K562 (cell line): Measurements from ENCODE around the gene CUL1. TPM values are rescaled to one million over a fixed set of nuclear protein-coding genes. Genes with fewer than 3 reads are reported as not detected.

ENCODE experiments used
- CEBPB ChIP-seq: fragments of 450-650 bp; IDR thresholded peaks from 2 replicates; pipeline ENCODE4 v1.6.1; 2016; ENCODE audit warnings: missing genetic modification characterization, missing compliant biosample characterization
- GABPB1 ChIP-seq: sonication (generic); formaldehyde crosslinking; IDR thresholded peaks from 2 replicates; pipeline ENCODE4 v1.8.0; 2022; ENCODE audit warnings: mild to moderate bottlenecking, missing genetic modification reagents
- SMARCC2 ChIP-seq: fragments of 450-650 bp; IDR thresholded peaks from 2 replicates; pipeline ENCODE4 v1.6.1; 2017; ENCODE audit warnings: antibody characterized with exemption, moderate library complexity, mild to moderate bottlenecking, low read depth
- ZC3H11A ChIP-seq: IDR thresholded peaks from 2 replicates; pipeline ENCODE4 v1.6.1; 2012; ENCODE audit warnings: low read depth, low read length, improper control_type of control experiment
- ZZZ3 ChIP-seq: fragments of 450-650 bp; IDR thresholded peaks from 2 replicates; pipeline ENCODE4 v1.6.1; 2016; ENCODE audit warnings: antibody characterized with exemption, mild to moderate bottlenecking, moderate library complexity
- polyA plus RNA-seq, 8 experiments: library from polyadenylated mRNA; depleted of rRNA in 4 of 8; stranded (reverse) in 5 of 8; unstranded in 3 of 8; fragments of >200 nt; fragmentation: Nextera tagmentation in 2 of 8; fragmentation: Illumina TruSeq in 1 of 8; extraction: Ambion mirVana in 2 of 8; extraction: Trizol in 1 of 8; gene quantifications; 2 replicates each; pipeline versions ENCODE4 v1.2.1 to v1.2.3, GENCODE V29; 2011 to 2014; ENCODE audit warnings: inconsistent platforms in 1 of 8, missing spikeins in 1 of 8
- total RNA-seq, 7 experiments: library from RNA; depleted of rRNA in 6 of 7; stranded (reverse); fragments of >200 nt in 6 of 7; fragmentation: Illumina TruSeq in 2 of 7; extraction: Trizol in 2 of 7; gene quantifications; 2 replicates each; pipeline versions ENCODE4 v1.2.1 to v1.2.3, GENCODE V29; 2011 to 2021; ENCODE audit warnings: low replicate concordance in 1 of 7
- TF ChIP-seq, protein P1 (sequence below): fragments of 450-650 bp; IDR thresholded peaks from 2 replicates; pipeline ENCODE4 v1.7.1; 2018; ENCODE audit warnings: mild to moderate bottlenecking, low read depth; ENCODE audit not compliant: partially characterized antibody
- TF ChIP-seq, protein P2 (sequence below): conservative IDR thresholded peaks from 2 replicates; pipeline ENCODE4 v1.6.1; 2011; ENCODE audit warnings: low read depth, mild to moderate bottlenecking, low read length; ENCODE audit not compliant: control insufficient read depth
- TF ChIP-seq, protein P3 (sequence below): fragments of 450-650 bp; IDR thresholded peaks from 2 replicates; pipeline ENCODE4 v1.6.1; 2016; ENCODE audit warnings: mild to moderate bottlenecking, moderate library complexity

The CUL1 gene
- total and polyA plus RNA-seq, 9 of the 15 experiments (the other 6 are each of a cell fraction or from before 2014, with no cell fraction given): 31.5 to 107 (median 96.5) TPM

DNA sequence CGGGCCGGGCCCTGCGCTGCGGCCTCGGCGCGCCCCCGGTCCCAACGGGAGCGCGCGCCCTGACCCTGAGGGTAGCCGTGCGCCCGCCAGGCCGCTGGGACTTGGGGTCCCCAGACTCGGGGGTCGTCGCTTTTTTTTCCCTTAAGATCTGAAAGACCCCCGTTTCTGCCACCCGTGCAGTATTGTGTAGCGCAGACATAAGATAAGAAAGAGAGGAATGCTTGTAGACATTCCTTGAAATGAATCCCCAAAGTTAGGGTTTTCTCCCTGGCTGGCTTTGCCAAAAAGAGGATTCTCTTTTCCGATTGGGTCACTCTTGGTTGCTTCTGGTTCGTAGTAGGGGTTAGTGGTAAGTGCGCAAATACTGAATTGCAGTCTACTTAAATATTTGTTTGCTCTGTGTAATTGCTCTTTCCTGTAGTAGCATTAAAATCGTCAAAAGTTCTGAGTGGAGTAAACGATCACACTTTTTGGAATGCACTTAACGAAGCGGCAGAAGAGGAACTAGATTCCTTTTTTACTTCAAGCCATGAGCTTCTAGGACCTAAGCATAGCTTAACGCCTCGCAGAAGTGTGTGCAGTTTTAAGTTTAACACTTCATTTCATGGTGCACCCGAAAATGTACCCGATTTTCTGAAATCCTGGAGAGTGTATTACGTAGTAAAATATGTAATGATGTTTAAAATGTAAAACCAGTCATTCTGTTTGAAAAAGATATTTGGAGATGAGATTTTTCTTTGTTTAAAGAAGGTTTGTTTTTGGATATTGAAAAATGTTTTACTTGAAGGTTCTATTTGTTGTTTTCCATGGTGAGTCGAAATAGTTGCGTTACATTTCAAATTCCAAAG lies 1.3 kb downstream of the CUL1 start (continued):
- TF ChIP-seq, protein P1, sequence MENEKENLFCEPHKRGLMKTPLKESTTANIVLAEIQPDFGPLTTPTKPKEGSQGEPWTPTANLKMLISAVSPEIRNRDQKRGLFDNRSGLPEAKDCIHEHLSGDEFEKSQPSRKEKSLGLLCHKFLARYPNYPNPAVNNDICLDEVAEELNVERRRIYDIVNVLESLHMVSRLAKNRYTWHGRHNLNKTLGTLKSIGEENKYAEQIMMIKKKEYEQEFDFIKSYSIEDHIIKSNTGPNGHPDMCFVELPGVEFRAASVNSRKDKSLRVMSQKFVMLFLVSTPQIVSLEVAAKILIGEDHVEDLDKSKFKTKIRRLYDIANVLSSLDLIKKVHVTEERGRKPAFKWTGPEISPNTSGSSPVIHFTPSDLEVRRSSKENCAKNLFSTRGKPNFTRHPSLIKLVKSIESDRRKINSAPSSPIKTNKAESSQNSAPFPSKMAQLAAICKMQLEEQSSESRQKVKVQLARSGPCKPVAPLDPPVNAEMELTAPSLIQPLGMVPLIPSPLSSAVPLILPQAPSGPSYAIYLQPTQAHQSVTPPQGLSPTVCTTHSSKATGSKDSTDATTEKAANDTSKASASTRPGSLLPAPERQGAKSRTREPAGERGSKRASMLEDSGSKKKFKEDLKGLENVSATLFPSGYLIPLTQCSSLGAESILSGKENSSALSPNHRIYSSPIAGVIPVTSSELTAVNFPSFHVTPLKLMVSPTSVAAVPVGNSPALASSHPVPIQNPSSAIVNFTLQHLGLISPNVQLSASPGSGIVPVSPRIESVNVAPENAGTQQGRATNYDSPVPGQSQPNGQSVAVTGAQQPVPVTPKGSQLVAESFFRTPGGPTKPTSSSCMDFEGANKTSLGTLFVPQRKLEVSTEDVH: peak; percentile 23
- TF ChIP-seq GABPB1 (peak; percentile 43), ZZZ3 (peak; percentile 59; the same call in 1 of the 2 replicates), SMARCC2 (0 out of 2 replicates have a peak, but pooled peaks have one; percentile 11), ZC3H11A (no peak), CEBPB (no peak)
- TF ChIP-seq, protein P2, sequence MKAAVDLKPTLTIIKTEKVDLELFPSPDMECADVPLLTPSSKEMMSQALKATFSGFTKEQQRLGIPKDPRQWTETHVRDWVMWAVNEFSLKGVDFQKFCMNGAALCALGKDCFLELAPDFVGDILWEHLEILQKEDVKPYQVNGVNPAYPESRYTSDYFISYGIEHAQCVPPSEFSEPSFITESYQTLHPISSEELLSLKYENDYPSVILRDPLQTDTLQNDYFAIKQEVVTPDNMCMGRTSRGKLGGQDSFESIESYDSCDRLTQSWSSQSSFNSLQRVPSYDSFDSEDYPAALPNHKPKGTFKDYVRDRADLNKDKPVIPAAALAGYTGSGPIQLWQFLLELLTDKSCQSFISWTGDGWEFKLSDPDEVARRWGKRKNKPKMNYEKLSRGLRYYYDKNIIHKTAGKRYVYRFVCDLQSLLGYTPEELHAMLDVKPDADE: peak; percentile 24; the same call in 1 of the 2 replicates
- TF ChIP-seq, protein P3, sequence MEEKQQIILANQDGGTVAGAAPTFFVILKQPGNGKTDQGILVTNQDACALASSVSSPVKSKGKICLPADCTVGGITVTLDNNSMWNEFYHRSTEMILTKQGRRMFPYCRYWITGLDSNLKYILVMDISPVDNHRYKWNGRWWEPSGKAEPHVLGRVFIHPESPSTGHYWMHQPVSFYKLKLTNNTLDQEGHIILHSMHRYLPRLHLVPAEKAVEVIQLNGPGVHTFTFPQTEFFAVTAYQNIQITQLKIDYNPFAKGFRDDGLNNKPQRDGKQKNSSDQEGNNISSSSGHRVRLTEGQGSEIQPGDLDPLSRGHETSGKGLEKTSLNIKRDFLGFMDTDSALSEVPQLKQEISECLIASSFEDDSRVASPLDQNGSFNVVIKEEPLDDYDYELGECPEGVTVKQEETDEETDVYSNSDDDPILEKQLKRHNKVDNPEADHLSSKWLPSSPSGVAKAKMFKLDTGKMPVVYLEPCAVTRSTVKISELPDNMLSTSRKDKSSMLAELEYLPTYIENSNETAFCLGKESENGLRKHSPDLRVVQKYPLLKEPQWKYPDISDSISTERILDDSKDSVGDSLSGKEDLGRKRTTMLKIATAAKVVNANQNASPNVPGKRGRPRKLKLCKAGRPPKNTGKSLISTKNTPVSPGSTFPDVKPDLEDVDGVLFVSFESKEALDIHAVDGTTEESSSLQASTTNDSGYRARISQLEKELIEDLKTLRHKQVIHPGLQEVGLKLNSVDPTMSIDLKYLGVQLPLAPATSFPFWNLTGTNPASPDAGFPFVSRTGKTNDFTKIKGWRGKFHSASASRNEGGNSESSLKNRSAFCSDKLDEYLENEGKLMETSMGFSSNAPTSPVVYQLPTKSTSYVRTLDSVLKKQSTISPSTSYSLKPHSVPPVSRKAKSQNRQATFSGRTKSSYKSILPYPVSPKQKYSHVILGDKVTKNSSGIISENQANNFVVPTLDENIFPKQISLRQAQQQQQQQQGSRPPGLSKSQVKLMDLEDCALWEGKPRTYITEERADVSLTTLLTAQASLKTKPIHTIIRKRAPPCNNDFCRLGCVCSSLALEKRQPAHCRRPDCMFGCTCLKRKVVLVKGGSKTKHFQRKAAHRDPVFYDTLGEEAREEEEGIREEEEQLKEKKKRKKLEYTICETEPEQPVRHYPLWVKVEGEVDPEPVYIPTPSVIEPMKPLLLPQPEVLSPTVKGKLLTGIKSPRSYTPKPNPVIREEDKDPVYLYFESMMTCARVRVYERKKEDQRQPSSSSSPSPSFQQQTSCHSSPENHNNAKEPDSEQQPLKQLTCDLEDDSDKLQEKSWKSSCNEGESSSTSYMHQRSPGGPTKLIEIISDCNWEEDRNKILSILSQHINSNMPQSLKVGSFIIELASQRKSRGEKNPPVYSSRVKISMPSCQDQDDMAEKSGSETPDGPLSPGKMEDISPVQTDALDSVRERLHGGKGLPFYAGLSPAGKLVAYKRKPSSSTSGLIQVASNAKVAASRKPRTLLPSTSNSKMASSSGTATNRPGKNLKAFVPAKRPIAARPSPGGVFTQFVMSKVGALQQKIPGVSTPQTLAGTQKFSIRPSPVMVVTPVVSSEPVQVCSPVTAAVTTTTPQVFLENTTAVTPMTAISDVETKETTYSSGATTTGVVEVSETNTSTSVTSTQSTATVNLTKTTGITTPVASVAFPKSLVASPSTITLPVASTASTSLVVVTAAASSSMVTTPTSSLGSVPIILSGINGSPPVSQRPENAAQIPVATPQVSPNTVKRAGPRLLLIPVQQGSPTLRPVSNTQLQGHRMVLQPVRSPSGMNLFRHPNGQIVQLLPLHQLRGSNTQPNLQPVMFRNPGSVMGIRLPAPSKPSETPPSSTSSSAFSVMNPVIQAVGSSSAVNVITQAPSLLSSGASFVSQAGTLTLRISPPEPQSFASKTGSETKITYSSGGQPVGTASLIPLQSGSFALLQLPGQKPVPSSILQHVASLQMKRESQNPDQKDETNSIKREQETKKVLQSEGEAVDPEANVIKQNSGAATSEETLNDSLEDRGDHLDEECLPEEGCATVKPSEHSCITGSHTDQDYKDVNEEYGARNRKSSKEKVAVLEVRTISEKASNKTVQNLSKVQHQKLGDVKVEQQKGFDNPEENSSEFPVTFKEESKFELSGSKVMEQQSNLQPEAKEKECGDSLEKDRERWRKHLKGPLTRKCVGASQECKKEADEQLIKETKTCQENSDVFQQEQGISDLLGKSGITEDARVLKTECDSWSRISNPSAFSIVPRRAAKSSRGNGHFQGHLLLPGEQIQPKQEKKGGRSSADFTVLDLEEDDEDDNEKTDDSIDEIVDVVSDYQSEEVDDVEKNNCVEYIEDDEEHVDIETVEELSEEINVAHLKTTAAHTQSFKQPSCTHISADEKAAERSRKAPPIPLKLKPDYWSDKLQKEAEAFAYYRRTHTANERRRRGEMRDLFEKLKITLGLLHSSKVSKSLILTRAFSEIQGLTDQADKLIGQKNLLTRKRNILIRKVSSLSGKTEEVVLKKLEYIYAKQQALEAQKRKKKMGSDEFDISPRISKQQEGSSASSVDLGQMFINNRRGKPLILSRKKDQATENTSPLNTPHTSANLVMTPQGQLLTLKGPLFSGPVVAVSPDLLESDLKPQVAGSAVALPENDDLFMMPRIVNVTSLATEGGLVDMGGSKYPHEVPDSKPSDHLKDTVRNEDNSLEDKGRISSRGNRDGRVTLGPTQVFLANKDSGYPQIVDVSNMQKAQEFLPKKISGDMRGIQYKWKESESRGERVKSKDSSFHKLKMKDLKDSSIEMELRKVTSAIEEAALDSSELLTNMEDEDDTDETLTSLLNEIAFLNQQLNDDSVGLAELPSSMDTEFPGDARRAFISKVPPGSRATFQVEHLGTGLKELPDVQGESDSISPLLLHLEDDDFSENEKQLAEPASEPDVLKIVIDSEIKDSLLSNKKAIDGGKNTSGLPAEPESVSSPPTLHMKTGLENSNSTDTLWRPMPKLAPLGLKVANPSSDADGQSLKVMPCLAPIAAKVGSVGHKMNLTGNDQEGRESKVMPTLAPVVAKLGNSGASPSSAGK: peak; percentile 7; the same call in 1 of the 2 replicates
